HG03135 (cell line): ENCODE measurements around the gene CSRP3.

Experiments used
- ATAC-seq: cut with Tn5 transposase; IDR thresholded peaks from one replicate; pipeline ENCODE4 v1.9.1; 2021; ENCODE audit warnings: mild to moderate bottlenecking, moderate library complexity; ENCODE audit not compliant: unreplicated experiment

CSRP3 gene

GRCh38 chr11:19201737-19202605 lies at the start of gene CSRP3:
TSS of gene CSRP3 (minus strand) at chr11:19201983. CDS start at chr11:19192448, 9,535 bp downstream.
- no peak for ATAC-seq

DNA sequence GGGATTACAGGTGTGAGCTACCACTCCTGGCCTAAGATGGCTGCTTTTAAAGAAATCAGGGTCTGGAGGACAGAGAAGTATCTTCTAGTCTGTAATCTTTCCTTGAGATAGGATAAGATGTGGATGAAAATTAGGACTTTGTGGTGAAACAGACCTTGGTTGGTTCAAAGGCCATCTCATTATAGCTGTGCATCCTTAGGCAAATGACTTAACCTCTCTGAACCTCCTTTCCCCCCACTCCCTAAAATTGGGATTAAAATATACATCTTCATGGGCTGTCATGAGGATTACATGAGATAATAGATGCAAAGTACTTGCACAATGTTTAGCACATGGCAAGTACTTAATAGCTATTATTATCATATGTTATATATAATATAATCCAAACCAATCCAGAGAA lies 49.8 kb upstream of the CSRP3 start:
- no peak for ATAC-seq

DNA sequence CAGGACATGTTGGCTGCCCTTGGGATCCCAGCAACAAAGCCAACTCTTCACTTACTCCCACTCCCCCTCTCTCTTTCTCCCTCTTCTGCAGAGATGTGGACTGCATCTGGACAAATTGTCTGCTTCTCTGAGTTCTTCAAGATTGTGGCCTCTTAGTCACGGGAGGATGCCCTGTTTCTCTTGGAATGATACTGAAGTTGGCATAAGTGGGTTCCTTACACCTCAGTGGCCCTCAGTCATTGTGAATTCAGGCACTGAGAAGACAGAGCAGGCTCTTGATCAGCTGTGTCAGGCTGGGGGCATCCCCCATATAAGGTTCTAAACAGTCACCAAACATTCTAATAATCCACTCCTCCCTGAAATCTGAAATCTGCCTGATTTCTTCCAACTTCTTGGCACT lies 45.0 kb upstream of the CSRP3 start:
- ATAC-seq: no peak

DNA sequence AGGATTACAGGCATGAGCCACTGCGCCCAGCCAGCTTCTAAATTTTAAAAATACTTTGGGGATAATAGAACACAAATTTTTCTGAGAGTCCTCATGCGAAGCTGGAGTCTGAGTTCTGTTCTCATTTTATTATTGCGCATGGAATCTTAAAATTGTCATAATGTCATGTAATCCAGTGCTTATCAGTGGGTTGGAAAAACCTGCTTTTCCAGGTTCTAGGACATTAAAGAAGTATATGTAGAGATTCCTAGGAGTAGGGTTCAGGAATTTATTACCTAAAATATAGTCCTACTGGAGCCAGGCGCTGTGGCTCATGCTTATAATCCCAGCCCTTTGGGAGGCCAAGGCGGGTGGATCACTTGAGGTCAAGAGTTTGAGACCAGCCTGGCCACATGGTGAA lies 43.6 kb upstream of the CSRP3 start:
- ATAC-seq: no peak

DNA sequence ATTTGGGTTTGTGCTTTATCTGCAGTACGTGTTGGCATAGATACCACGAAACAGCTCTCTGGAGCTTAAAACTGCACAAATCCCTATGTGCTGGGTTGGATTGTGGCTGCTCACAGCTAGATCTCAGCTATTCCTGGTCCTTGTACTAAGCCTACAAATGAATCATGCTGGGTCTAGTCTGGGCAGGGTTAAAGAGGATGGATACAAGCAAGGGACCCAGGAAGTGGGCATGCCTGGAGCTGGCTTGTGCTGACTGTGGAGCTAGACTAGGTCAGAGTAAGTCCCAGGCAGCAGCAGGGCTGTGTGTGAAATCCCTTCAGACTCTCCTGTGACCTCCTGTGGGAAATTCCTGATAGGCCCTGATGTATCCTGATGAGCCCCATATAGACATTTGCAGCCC lies 42.8 kb upstream of the CSRP3 start:
- no peak for ATAC-seq

DNA sequence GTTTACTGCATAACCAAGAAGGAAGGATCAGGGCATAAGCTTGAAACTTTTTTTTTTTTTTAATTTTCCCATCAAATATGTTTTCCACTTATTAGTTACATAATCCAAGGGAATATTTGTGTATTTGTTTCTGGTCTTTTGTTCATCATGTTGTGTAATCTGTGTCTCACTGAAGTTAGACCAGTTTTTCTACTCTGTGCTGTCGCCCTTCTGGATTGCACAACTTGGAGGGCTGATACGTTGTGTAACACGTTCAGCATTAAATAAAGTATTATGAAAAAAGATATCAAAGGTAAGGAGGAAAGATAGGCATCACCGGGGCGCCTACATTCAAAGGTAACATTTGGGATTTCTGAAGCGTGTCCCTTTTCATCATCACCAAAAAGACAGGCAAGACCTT lies 42.3 kb upstream of the CSRP3 start:
- ATAC-seq: no peak

GRCh38 chr11:19243613-19244012 lies 41.8 kb upstream of the CSRP3 start:
- ATAC-seq: no peak

DNA sequence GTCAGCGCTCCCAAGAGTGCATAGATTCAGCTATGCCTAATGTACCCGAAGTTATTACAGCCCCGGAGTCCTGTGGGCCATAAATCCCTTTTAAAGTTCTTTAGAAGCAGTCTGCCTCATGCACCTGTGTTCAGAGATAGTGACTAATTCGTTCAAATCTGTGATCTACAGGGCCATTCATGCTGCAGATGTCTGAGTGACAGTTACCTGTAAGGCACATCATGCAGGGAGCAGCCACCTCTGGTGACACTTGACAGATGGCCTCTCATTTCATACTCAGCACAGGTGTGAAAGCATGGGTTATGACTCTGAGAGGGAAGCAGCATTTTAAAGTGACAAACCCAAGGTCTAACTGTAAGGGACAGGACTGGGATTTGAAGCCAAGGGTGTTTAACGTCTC lies 41.4 kb upstream of the CSRP3 start:
- no peak for ATAC-seq

- ATAC-seq: no peak
Measured at GRCh38 chr11:19242179-19242932, 40.6 kb upstream of the CSRP3 start.

GRCh38 chr11:19241260-19242178 lies 39.7 kb upstream of the CSRP3 start:
- peak; percentile 46 for ATAC-seq

- peak; percentile 84 for ATAC-seq
Measured at GRCh38 chr11:19240420-19241259, 38.9 kb upstream of the CSRP3 start, which contains the start of gene E2F8. TSS of gene E2F8 (minus strand) at chr11:19240945. CDS start at chr11:19240121, 824 bp downstream.

- no peak for ATAC-seq
Measured at GRCh38 chr11:19239039-19239438, 37.3 kb upstream of the CSRP3 start.

DNA sequence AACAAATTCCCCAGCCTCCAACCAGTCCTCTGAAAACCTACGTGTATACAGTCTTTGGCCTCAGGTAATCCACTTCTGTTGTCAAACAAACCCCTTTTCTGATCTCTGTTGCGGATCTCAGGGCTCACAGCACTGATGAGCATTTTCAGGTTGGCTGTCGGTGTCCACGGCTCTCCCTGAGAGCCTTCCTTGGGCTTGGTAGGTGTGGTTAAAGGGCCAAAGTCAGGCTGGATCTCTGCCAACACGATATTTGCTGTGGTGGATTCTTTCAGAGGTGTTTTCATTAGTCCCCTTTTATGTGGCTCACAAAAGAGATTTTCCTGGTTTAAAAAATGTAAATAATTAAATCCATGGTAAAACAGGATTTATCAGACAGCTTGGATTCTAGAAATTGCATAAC lies 36.0 kb upstream of the CSRP3 start:
- ATAC-seq: no peak

- no peak for ATAC-seq
Measured at GRCh38 chr11:19237381-19237780, 35.6 kb upstream of the CSRP3 start.

- no peak for ATAC-seq
Measured at GRCh38 chr11:19234231-19234817, 32.5 kb upstream of the CSRP3 start.

DNA sequence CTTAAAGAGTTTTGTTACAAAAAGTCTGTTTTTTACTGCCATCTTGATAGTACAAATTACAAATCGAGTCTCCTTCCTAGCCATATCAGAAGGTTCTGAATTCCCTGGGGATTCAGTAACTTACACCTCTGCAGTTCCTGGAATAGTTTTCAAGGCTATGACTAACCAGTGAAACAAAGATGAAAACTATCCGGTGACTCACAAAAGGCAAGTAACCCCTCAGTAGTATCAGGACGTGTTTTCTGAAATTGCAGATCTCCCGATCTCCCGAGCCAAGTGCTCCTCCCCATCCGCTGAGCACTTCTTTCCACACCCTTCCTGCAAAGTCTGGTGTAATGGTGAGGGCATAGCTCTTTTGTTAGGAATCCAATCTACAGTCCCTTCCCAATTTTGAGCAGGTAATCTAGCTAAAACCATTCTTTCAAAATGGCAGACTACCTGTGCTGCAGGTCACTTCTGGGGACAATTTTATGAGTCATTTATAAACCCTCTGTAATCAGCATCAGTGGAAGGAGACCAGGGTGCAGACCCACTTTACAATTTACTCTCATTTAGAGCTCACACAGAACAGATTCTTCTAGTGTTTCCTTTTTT lies 31.2 kb upstream of the CSRP3 start:
- ATAC-seq: no peak

GRCh38 chr11:19229671-19230070 lies 27.9 kb upstream of the CSRP3 start:
- no peak for ATAC-seq

- ATAC-seq: no peak
Measured at GRCh38 chr11:19228968-19229367, 27.2 kb upstream of the CSRP3 start.
